Esophagus squamous epithelium (tissue), 4 donors: ENCODE results near the gene PHOX2B.

Source experiments
- POLR2A ChIP-seq, 4 donors: fragments of 450-650 bp; IDR thresholded peaks; one replicate each; pipeline ENCODE4 v1.6.1; 2017; ENCODE audit warnings: antibody characterized with exemption in 4 of 4, mild to moderate bottlenecking in 4 of 4, moderate library complexity in 3 of 4
- TF ChIP-seq, protein P1 (sequence below), 6 experiments: fragments of 450-650 bp in 4 of 6; fragments of 200-600 bp in 2 of 6; sonication (generic) in 2 of 6; IDR thresholded peaks; one replicate each; pipeline ENCODE4 v1.5.1; 2016 to 2019; ENCODE audit warnings: antibody characterized with exemption in 6 of 6, mild to moderate bottlenecking in 4 of 6, moderate library complexity in 4 of 6

DNA sequence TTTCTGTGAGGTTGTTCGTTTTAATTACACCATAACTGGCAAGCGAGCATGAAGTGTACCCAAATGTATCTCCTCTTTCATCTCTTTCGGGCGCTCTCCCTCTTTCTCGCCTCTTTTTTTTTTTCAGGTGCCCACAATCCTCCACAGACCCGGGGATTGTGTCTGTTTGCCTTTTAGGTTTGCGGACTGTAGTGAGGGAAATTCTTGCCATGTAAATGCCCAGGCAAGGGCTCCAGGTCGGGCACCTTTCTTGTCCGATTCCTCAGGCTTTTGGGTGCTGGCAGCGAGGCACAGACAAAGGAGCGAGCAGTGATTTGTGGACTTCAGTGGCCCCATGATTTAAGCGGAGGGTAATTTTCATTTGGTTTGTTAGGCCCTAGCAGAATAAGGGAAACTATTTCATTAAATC, 1.1 kb upstream of the PHOX2B start:
- TF ChIP-seq, protein P1, sequence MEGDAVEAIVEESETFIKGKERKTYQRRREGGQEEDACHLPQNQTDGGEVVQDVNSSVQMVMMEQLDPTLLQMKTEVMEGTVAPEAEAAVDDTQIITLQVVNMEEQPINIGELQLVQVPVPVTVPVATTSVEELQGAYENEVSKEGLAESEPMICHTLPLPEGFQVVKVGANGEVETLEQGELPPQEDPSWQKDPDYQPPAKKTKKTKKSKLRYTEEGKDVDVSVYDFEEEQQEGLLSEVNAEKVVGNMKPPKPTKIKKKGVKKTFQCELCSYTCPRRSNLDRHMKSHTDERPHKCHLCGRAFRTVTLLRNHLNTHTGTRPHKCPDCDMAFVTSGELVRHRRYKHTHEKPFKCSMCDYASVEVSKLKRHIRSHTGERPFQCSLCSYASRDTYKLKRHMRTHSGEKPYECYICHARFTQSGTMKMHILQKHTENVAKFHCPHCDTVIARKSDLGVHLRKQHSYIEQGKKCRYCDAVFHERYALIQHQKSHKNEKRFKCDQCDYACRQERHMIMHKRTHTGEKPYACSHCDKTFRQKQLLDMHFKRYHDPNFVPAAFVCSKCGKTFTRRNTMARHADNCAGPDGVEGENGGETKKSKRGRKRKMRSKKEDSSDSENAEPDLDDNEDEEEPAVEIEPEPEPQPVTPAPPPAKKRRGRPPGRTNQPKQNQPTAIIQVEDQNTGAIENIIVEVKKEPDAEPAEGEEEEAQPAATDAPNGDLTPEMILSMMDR (IDR thresholded peaks at IDR 0.05): no peak
- TF ChIP-seq POLR2A (IDR thresholded peaks at IDR 0.05): no peak
